GM18499 (cell line): ENCODE results near the gene TRIM66.

Experiments
- ATAC-seq: cut with Tn5 transposase; IDR thresholded peaks from one replicate; pipeline ENCODE4 v1.9.1; 2021; ENCODE audit warnings: moderate number of reproducible peaks; ENCODE audit not compliant: insufficient read depth, unreplicated experiment

The TRIM66 gene

DNA sequence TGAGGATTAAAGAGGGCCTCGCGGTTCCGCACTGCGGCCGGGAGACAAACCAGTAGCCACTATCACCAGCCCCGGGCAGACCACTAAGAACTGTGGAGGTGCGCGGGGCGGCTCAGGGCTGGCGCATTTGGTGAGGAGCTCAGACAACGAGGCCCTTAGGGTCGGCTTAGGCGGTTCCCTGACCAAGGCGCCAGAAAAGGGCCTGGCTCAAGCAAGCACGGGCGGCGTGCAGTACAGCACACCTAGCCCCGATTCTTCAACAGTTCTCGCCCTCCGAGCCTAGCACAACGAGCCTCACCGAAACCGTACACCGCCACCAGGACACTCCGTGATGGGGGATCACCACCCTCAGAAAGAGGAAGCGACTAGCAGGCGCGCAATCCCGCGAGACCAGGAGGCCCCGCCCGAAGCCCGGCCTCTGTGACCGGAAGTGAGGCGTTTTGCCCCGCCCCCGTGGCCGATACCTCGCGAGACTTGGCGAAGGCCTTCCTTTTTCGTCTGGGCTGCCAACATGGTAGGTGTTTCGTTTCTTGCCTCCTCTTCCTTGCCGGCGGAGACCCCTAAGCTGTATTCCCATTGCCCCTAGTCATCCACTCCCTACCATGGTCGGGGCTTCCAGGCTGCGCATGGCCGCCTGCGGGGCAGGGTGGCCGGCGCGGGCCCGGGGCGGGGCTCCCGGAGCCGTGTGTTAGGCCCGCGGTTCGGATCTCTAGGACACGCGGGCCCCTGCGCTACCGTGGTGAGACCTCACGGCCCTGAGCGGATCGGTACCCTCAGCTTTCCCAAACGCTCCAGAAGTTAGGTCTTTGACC, at the start of gene TRIM66, which contains the start of gene RPL27A:
Gene TRIM66, minus strand, starts transcription at position 363 of the 812 bp plus-strand sequence. CDS start 10,391 bp downstream, outside the sequence.
Gene RPL27A, plus strand, starts transcription at position 490 of the 812 bp plus-strand sequence. Its CDS starts 22 bp downstream, at position 512.
- ATAC-seq: peak; percentile 85

- ATAC-seq: no peak
These were observed 49.3 kb upstream of the TRIM66 start for GRCh38 chr11:8731647-8732323.

DNA sequence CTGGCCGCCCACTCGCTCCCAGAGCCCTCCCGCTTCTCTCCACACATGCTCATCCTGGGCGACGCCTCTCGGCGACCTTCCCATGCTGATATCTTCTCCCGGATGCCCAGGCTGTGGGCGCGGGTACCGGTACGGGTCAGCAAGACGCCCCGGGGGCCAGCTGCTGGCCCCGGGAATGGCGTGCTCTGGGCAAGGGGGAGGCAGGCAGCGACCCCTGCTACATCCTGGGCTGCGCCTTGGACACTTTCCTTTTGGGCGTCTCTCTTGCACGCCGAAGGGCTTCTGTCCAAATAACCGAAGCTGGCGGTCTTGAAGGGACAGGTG, 48.2 kb upstream of the TRIM66 start:
- no peak for ATAC-seq

DNA sequence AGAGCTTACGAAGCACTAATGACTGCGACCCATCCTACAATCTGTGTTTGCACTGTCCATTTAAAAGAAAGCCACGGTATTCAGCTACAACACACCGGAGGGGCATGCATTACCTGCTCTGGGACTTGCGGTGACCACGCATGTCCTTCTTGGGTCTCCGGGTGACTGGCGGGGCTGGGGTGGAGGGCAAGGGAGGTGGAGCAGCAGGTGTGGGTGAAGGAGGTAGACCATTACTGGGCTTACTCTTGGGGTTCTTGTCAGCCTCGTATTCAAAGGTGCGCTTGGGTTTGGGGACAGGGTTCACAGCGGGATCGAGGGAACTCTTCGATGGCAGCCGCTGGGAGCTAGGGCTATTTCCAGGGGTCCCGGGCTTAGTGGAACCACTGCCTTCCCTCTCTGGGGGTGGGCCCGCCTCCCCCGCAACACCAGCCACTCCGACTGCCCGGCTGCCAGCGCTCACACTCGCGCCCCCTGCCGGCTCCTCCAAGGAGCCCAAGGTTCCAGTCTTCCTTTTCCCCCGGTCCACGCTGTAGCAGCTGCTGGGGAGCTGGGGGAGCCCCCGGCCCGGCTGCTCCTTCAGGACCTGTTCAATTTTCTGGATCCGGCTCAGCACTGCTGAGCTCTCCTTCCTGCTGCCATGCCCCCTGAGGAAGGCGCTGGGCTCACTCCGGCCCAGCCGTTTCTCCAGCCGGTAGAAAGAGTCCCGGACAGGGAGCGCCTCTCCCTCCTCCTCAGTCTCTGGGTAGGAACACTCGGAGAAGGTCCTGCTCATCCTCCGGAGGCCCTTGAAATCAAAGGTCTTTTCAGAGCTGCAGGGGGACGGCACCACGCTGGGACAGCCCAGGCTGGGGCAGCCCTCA, 47.6 kb upstream of the TRIM66 start:
- ATAC-seq: no peak

- ATAC-seq: no peak
These were observed 46.6 kb upstream of the TRIM66 start for GRCh38 chr11:8729067-8729466.

GRCh38 chr11:8728563-8728962, 46.1 kb upstream of the TRIM66 start:
- ATAC-seq: no peak

GRCh38 chr11:8726395-8726794, 43.9 kb upstream of the TRIM66 start:
- no peak for ATAC-seq

- ATAC-seq: no peak
These were observed 42.2 kb upstream of the TRIM66 start for GRCh38 chr11:8724682-8725081.

DNA sequence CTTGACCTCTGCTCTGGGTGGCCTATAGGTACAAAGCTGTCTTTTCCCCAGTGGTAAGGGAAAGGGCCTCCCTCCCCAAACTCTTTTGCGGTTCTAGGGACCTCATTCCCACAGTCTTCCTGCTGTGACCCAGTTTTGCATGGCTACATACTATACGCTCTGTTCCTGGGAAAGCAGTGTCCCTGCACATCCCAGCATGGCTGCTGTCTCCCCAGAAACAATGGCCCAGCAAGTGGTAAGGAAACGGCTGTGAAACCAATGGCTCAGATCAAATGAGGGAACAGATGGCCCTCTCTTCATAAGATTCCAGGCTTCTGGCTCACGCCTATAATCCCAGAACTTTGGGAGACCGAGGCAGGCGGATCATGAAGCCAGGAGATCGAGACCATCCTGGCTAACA, 41.2 kb upstream of the TRIM66 start:
- ATAC-seq: no peak

DNA sequence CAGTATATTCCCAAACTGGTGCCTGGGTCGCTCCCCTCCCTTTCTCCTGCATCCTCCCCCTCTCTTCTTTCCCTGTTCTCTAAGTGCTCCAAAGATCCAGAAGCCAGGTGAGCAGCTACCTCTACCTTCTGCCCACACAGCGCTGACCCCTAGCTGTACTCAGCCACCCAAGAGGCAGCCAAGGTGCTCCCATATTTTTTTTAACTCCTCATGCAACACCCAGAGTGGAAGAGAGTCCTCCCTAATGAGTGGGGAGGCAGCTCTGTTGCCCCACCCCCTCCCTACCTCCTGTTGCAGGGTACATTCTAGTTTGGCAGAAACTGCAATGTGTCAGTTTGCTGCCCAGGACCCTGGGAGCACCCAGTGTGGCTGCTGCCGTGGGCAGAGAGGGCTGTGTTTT, 40.3 kb upstream of the TRIM66 start:
- no peak for ATAC-seq

DNA sequence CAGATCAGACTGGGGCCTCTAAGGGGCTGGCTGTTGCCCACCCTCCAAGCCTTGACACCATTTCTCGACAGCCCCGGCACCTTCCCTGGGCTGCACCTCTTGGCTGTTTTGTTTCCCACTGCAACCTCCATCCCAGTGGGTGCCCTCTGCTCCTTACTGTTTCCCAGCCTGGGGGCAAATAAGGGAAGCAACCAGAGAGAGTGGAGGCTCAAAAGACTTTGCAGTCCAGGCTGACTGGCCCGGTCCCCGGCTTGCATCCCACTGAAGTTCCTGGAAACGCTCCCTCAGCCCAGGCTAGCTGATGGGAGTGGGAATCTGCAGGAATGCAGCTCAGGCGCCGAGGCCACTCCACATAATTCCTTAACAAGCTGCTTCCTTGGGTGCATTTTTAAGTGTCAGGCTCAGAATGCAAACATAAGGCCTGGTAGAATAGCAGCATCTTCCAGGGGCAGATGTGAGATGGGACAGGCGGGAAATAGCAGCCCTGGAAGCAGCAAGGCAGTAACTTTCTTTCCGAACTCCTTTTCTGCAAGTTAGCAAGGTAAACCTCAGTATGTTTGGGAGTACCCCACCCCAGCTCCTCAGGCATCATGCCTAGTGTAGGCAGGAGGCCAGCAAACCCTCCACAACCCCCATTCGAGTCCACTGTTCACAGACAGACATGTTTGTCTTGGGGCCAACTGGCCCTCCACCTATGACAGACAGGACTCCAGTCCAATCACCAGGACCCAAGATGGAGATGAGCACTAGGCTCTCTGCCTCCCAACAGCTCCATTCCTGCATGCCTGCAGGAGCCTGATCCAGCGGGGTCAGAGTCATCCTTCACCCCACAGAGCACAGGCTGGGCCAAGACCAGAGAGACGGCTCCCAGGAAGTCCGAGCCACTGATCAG, 39.4 kb upstream of the TRIM66 start:
- ATAC-seq: no peak

- ATAC-seq: no peak
These were observed 38.6 kb upstream of the TRIM66 start for GRCh38 chr11:8720868-8721608.

DNA sequence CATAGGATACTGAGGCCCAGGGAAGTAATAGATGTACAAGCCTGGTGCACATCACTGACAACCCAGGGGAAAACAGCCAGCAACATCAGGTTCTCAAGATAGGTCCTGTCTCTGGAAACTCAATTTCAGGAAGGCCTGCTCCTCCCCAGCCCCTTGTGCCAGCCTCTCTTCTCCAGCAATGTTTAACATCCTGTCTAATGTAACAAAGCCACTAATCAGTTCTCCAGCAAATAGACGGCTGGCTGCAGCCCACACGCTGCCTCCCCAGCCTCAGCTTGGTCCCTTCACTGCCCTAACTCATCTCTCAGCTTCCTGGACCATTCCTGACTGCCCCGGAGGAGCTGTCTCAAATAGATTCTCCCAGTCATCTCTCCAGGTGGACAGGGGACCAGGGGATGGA, 37.9 kb upstream of the TRIM66 start:
- ATAC-seq: no peak

GRCh38 chr11:8719721-8720120, 37.3 kb upstream of the TRIM66 start:
- ATAC-seq: no peak

- no peak for ATAC-seq
These were observed 36.8 kb upstream of the TRIM66 start for GRCh38 chr11:8719211-8719649.

- ATAC-seq: no peak
These were observed 35.6 kb upstream of the TRIM66 start for GRCh38 chr11:8717876-8718753.

DNA sequence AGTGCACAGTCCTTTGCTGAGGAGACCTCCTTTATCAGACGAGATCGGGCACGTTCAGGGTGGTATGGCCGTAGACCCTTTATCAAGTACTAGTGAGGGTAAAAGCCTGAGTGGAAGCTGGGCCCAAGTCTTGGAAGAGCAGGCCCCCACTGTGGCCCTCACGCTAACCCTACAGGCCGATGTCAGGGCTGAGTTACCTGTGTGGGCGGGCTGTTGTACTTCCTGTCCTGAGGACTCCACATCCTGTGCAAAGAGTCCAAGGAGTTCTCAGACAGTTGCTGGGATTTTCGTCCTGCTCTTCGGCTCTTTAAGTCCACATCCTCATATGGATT, 35.0 kb upstream of the TRIM66 start:
- ATAC-seq: no peak

DNA sequence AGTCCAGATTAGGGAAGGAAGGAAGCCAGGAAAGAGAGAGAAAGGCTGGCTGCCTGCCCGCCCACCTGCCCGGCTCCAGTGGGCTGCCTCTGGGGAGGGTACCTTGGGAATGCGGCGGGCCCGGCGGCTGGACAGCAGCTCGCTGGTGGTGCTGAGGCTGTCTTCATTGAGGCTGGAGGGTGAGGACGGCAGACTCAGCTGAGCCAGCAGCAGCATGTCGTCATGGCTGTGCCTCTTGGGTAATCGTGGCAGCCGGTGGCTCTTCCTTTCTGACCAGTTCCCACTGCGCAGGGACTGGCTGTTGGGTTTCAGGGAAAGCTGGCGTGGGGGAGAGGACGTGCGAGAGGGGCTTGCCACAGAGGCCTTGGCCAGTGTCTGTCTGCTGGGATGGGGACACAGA, 33.0 kb upstream of the TRIM66 start:
- ATAC-seq: no peak
